Hepatocyte (in vitro differentiated cells): ENCODE measurements around the gene NPHP1.

Experiments used
- EZH2 ChIP-seq: fragments of 200-600 bp; sonication (generic); IDR thresholded peaks from 2 replicates; pipeline ENCODE4 v1.6.1; 2016; ENCODE audit warnings: antibody characterized with exemption, mild to moderate bottlenecking, borderline replicate concordance
- TF ChIP-seq, protein P1 (sequence below): fragments of 200-600 bp; sonication (generic); IDR thresholded peaks from 2 replicates; pipeline ENCODE4 v1.5.1; 2016; ENCODE audit warnings: antibody characterized with exemption, mild to moderate bottlenecking; ENCODE audit not compliant: poor library complexity

DNA sequence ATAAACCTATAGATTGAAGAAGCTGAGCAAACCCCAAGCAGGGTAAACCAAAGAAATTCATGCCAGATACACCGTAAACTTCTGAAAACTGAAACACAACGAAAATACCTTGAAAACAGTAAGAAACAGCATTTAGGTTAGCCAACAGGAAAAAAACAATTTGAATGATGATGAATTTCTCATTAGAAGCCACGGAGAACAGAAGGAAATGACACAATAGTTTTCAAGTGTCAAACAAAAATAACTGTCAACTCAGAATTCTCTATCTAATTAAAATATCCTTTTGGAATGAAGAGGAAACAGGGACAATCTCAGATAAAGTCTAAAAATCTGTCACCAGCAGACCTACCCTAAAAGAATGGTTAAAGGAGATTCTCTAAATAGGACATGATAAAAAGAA is 51.9 kb downstream of the NPHP1 start:
- TF ChIP-seq EZH2 = no peak
- TF ChIP-seq, protein P1, sequence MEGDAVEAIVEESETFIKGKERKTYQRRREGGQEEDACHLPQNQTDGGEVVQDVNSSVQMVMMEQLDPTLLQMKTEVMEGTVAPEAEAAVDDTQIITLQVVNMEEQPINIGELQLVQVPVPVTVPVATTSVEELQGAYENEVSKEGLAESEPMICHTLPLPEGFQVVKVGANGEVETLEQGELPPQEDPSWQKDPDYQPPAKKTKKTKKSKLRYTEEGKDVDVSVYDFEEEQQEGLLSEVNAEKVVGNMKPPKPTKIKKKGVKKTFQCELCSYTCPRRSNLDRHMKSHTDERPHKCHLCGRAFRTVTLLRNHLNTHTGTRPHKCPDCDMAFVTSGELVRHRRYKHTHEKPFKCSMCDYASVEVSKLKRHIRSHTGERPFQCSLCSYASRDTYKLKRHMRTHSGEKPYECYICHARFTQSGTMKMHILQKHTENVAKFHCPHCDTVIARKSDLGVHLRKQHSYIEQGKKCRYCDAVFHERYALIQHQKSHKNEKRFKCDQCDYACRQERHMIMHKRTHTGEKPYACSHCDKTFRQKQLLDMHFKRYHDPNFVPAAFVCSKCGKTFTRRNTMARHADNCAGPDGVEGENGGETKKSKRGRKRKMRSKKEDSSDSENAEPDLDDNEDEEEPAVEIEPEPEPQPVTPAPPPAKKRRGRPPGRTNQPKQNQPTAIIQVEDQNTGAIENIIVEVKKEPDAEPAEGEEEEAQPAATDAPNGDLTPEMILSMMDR = no peak
